ENCODE data around the gene AGR2. TPM values are rescaled to one million over a fixed set of nuclear protein-coding genes. Genes with fewer than 3 reads are reported as not detected.
"Not testable (repeated sequence)": the region's sequence is repeated elsewhere in the genome, so short reads cannot be mapped to it uniquely, and the experiment has no call there.

Gene AGR2
- total RNA-seq, 1 experiment from 2014 or later, result 0.93 TPM

DNA sequence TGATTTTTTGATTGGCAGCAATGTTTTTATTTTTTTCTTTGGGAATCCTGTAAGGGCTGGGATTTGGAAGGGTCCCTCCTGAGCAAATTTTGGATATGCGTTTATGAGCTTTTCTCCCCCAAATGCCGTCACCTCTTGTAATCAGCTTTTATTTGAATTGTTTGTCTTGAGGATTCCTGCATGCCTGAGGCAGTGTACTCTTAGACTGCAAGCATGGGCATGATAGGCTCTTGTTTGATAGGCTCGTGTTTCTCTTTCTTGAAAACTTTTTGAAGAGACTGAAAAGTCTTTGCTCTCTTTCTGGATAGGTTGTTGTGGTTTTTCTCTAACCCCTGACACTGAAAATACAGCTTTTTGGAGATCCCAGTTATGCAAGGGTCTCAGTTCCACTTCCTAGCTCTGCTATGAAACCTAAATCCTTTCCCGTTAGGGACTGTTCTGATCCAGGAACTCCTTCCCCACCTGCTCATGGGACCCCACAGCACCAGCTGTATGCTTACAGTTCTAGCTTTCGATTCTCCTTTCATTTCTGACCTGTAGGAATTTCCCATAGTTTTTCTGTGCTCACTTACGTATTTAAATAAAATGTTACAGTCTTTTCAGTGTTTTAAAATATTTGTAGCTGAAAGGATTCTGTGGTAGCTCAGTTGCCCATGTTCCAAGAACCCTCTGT is 34.0 kb downstream of the AGR2 start:
- no TSS peak for BruUV-seq (replicated peaks)
- no peak overlapping the region for H3K4me2 ChIP-seq (ENCODE audit: low read length)
- H3K9ac ChIP-seq (ENCODE audit: low read length), result no peak overlapping the region
- ChIA-PET RAD21 (ENCODE audit: low non-redundant PET in 1 of 2, low total read pairs in 2 of 2, uncharacterized antibody in 2 of 2, unreplicated experiment in 2 of 2) (no interaction called here), CTCF (no interaction called here), POLR2A (no interaction called here)
- intact Hi-C loops (cut with micrococcal nuclease), result no loop called here
- H3K9me2 ChIP-seq (ENCODE audit: insufficient read depth), result no peaks in the 10 kb centered on the region
- no peak overlapping the region for H3K4me3 ChIP-seq (replicated peaks in 1 of 2; ENCODE audit: low read depth in 1 of 2, low read length in 2 of 2)
- DNase-seq (ENCODE audit: low read depth, low spot score), result no peak
- no peaks in the 10 kb centered on the region for H3K4me1 ChIP-seq (ENCODE audit: control insufficient read depth in 1 of 2, insufficient read depth in 2 of 2, low read length in 2 of 2)
- H4K20me1 ChIP-seq (ENCODE audit: insufficient read depth), result no peaks in the 10 kb centered on the region
- no peaks in the 10 kb centered on the region for H3K9me3 ChIP-seq (ENCODE audit: control insufficient read depth in 1 of 2, insufficient read depth in 1 of 2, low read depth in 1 of 2, low read length in 2 of 2)
- no peaks in the 10 kb centered on the region for H3K36me3 ChIP-seq (ENCODE audit: control insufficient read depth in 1 of 2, insufficient read depth in 2 of 2, low read length in 2 of 2)
- no peaks in the 10 kb centered on the region for H3K27me3 ChIP-seq (ENCODE audit: insufficient read depth, low read length)
- H3K79me2 ChIP-seq (ENCODE audit: insufficient read depth, low read length), result no peaks in the 10 kb centered on the region
- no peak overlapping the region for H3K27ac ChIP-seq (ENCODE audit: low read depth, low read length)
- TF ChIP-seq POLR2AphosphoS5 (IDR thresholded peaks at IDR 0.05; ENCODE audit: low read depth, low read length) (no peak), ZFX (IDR thresholded peaks at IDR 0.05) (no peak), SIN3A (IDR thresholded peaks at IDR 0.05; ENCODE audit: low read depth) (no peak), ELF1 (IDR thresholded peaks at IDR 0.05; ENCODE audit: borderline replicate concordance, low read depth) (no peak), SP1 (IDR thresholded peaks at IDR 0.05; ENCODE audit: low read depth) (no peak), CBX3 (IDR thresholded peaks at IDR 0.05; ENCODE audit: low read depth) (no peak), ZNF274 (IDR thresholded peaks at IDR 0.05; ENCODE audit: low read depth, low read length) (no peak), CEBPB (IDR thresholded peaks at IDR 0.05; ENCODE audit: low read depth) (no peak), EGR1 (IDR thresholded peaks at IDR 0.05; ENCODE audit: low read depth) (no peak), TCF7L2 (IDR thresholded peaks at IDR 0.05; ENCODE audit: borderline replicate concordance, extremely low read depth, insufficient read depth, insufficient read length) (no peak), RAD21 (IDR thresholded peaks at IDR 0.05; ENCODE audit: low read depth) (no peak), EZH2 (IDR thresholded peaks at IDR 0.05) (no peak), JUND (IDR thresholded peaks at IDR 0.05) (no peak), SRF (IDR thresholded peaks at IDR 0.05; ENCODE audit: low read depth) (no peak), YY1 (IDR thresholded peaks at IDR 0.05; ENCODE audit: extremely low read depth, insufficient replicate concordance, low read depth, low read length) (no peak)
- TF ChIP-seq, protein P1, sequence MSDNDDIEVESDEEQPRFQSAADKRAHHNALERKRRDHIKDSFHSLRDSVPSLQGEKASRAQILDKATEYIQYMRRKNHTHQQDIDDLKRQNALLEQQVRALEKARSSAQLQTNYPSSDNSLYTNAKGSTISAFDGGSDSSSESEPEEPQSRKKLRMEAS (IDR thresholded peaks at IDR 0.05), result no peak
- TF ChIP-seq, protein P2, sequence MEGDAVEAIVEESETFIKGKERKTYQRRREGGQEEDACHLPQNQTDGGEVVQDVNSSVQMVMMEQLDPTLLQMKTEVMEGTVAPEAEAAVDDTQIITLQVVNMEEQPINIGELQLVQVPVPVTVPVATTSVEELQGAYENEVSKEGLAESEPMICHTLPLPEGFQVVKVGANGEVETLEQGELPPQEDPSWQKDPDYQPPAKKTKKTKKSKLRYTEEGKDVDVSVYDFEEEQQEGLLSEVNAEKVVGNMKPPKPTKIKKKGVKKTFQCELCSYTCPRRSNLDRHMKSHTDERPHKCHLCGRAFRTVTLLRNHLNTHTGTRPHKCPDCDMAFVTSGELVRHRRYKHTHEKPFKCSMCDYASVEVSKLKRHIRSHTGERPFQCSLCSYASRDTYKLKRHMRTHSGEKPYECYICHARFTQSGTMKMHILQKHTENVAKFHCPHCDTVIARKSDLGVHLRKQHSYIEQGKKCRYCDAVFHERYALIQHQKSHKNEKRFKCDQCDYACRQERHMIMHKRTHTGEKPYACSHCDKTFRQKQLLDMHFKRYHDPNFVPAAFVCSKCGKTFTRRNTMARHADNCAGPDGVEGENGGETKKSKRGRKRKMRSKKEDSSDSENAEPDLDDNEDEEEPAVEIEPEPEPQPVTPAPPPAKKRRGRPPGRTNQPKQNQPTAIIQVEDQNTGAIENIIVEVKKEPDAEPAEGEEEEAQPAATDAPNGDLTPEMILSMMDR (IDR thresholded peaks at IDR 0.05 in 2 of 3, conservative IDR thresholded peaks at IDR 0.05 in 1 of 3; ENCODE audit: borderline replicate concordance in 1 of 3, insufficient read depth in 1 of 3, low read depth in 2 of 3, low read length in 2 of 3), result no peak
- H2AFZ ChIP-seq (ENCODE audit: low read depth, low read length, poor library complexity, severe bottlenecking), result no peak overlapping the region
- no peak for ATAC-seq

GRCh38 chr7:16769994-16770393 is 34.8 kb downstream of the AGR2 start:
- H3K4me1 ChIP-seq (ENCODE audit: control insufficient read depth in 1 of 2, insufficient read depth in 2 of 2, low read length in 2 of 2); DNase-seq (ENCODE audit: low read depth, low spot score); H3K9ac ChIP-seq (ENCODE audit: low read length); H3K4me3 ChIP-seq (replicated peaks in 1 of 2; ENCODE audit: low read depth in 1 of 2, low read length in 2 of 2); H3K36me3 ChIP-seq (ENCODE audit: control insufficient read depth in 1 of 2, insufficient read depth in 2 of 2, low read length in 2 of 2); CTCF ChIA-PET; H3K27me3 ChIP-seq (ENCODE audit: insufficient read depth, low read length); H2AFZ ChIP-seq (ENCODE audit: low read depth, low read length, poor library complexity, severe bottlenecking); BruUV-seq (replicated peaks); POLR2A ChIA-PET; H3K9me2 ChIP-seq (ENCODE audit: insufficient read depth); H3K4me2 ChIP-seq (ENCODE audit: low read length); H3K79me2 ChIP-seq (ENCODE audit: insufficient read depth, low read length); H3K27ac ChIP-seq (ENCODE audit: low read depth, low read length); H3K9me3 ChIP-seq (ENCODE audit: control insufficient read depth in 1 of 2, insufficient read depth in 1 of 2, low read depth in 1 of 2, low read length in 2 of 2); ATAC-seq; intact Hi-C loops (cut with micrococcal nuclease); RAD21 ChIA-PET (ENCODE audit: low non-redundant PET in 1 of 2, low total read pairs in 2 of 2, uncharacterized antibody in 2 of 2, unreplicated experiment in 2 of 2); H4K20me1 ChIP-seq (ENCODE audit: insufficient read depth): not testable (repeated sequence)
